Suprapubic skin (tissue), 3 donors: ENCODE measurements around the gene TBC1D1.

ENCODE experiments used
- POLR2AphosphoS5 ChIP-seq, 3 donors: sonication (generic); formaldehyde crosslinking; IDR thresholded peaks; one replicate each; pipeline ENCODE4 v1.6.1; 2017; ENCODE audit warnings: antibody characterized with exemption in 3 of 3
- TF ChIP-seq, protein P1 (sequence below), 2 donors: fragments of 200-600 bp in 1 of 2; fragments of 450-650 bp in 1 of 2; sonication (generic) in 1 of 2; IDR thresholded peaks; one replicate each; pipeline ENCODE4 v1.5.1; 2016 to 2019; ENCODE audit warnings: antibody characterized with exemption in 2 of 2, mild to moderate bottlenecking in 1 of 2, moderate library complexity in 1 of 2

DNA sequence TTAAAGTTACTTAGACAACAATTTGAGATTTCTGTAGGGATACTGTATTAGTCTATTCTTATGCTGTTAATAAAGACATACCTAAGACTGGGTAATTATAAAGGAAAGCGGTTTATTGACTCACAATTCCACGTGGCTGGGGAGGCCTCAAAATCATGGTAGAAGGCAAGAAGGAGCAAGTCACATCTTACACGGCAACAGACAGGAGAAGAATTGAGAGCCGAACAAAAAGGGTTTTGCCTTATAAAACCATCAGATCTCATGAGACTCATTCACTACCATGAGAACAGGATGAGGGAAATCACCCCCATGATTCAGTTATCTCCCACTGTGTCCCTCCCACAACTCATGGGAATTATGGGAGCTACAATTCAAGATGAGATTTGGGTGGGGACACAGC is 80.3 kb downstream of the TBC1D1 start:
- TF ChIP-seq, protein P1, sequence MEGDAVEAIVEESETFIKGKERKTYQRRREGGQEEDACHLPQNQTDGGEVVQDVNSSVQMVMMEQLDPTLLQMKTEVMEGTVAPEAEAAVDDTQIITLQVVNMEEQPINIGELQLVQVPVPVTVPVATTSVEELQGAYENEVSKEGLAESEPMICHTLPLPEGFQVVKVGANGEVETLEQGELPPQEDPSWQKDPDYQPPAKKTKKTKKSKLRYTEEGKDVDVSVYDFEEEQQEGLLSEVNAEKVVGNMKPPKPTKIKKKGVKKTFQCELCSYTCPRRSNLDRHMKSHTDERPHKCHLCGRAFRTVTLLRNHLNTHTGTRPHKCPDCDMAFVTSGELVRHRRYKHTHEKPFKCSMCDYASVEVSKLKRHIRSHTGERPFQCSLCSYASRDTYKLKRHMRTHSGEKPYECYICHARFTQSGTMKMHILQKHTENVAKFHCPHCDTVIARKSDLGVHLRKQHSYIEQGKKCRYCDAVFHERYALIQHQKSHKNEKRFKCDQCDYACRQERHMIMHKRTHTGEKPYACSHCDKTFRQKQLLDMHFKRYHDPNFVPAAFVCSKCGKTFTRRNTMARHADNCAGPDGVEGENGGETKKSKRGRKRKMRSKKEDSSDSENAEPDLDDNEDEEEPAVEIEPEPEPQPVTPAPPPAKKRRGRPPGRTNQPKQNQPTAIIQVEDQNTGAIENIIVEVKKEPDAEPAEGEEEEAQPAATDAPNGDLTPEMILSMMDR (IDR thresholded peaks at IDR 0.05) = no peak
- TF ChIP-seq POLR2AphosphoS5 (IDR thresholded peaks at IDR 0.05) = no peak
